GM23248 (cell line): ENCODE measurements around the gene ZNF134.

Experiments
- EZH2 ChIP-seq: fragments of 200-600 bp; sonication (generic); IDR thresholded peaks from 2 replicates; pipeline ENCODE4 v1.6.1; 2018; ENCODE audit warnings: antibody characterized with exemption, mild to moderate bottlenecking; ENCODE audit not compliant: insufficient read depth, poor library complexity, severe bottlenecking
- EZH2phosphoT487 ChIP-seq: fragments of 200-600 bp; sonication (generic); IDR thresholded peaks from 2 replicates; pipeline ENCODE4 v1.6.1; 2018; ENCODE audit warnings: antibody characterized with exemption, moderate library complexity, mild to moderate bottlenecking, low read depth; ENCODE audit not compliant: insufficient read depth

DNA sequence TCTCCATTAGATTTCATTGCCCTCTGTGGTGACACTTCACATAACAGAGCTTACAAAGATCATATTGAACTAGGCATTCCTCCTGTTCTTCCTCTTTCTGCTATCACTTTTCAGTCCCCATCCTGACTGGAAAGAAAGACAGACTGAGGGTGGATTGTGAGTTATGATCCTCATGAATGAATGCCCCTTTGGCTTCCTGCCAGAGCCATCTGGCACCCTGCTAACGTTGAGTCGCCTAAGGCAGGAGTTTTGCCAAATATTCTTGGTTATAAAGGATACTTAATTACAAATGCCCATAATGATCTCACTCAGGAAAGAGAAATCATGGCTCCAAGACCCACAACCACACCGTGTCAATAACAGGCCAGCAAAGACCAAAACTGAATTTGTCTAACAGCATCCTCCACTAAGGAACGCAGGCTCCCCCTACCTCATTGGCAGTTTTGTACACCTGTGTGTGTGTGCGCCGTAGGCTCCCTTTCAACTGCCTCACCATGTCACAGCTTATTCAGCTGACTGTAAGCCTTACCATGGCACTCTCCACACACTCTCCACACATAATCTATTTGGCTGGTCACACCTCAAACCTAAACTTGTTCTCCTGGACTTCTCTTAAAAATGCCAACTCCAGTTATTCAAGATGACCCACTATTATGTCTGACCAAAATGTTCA, 34.4 kb downstream of the ZNF134 start:
- no peak for TF ChIP-seq EZH2
- no peak for TF ChIP-seq EZH2phosphoT487
